ENCODE measurements around the gene GALNT7. TPM values are rescaled to one million over a fixed set of nuclear protein-coding genes. Genes with fewer than 3 reads are reported as not detected.

Gene GALNT7
- total RNA-seq, 1 experiment from 2014 or later = 28.9 TPM

GRCh38 chr4:173235050-173235449 is 66.4 kb downstream of the GALNT7 start:
- Histone ChIP-seq H3K27ac (ENCODE audit: low read length) (no peak overlapping the region), H3K4me2 (ENCODE audit: low read depth, low read length, poor library complexity, severe bottlenecking) (no peak overlapping the region), H3K27me3 (ENCODE audit: low read length) (no peaks in the 10 kb centered on the region), H3K9me3 (ENCODE audit: low read length) (no peaks in the 10 kb centered on the region), H3K4me1 (ENCODE audit: low read length) (peaks cover 45% of the 10 kb centered on the region), H2AFZ (ENCODE audit: low read length) (no peak overlapping the region), H4K20me1 (ENCODE audit: insufficient read depth, low read depth, low read length) (no peaks in the 10 kb centered on the region), H3K36me3 (ENCODE audit: insufficient read depth, low read length) (no peaks in the 10 kb centered on the region; the same call in 1 of the 2 replicates), H3K79me2 (ENCODE audit: low read length) (peaks cover 96% of the 10 kb centered on the region), H3K9ac (ENCODE audit: low read length) (no peak overlapping the region), H3K4me3 (ENCODE audit: low read length) (no peak overlapping the region), H3K9me2 (replicated peaks; ENCODE audit: insufficient read depth, low read length) (no peaks in the 10 kb centered on the region)
- no peak for DNase-seq

- Histone ChIP-seq H3K4me1 (ENCODE audit: low read length) (peaks cover 53% of the 10 kb centered on the region), H4K20me1 (ENCODE audit: insufficient read depth, low read depth, low read length) (no peaks in the 10 kb centered on the region), H3K4me3 (ENCODE audit: low read length) (no peak overlapping the region), H3K4me2 (ENCODE audit: low read depth, low read length, poor library complexity, severe bottlenecking) (peak overlapping the region; percentile 31), H3K79me2 (ENCODE audit: low read length) (peaks cover 97% of the 10 kb centered on the region), H2AFZ (ENCODE audit: low read length) (no peak overlapping the region), H3K9me3 (ENCODE audit: low read length) (no peaks in the 10 kb centered on the region), H3K27me3 (ENCODE audit: low read length) (no peaks in the 10 kb centered on the region), H3K27ac (ENCODE audit: low read length) (peak overlapping the region; percentile 51), H3K9me2 (replicated peaks; ENCODE audit: insufficient read depth, low read length) (no peaks in the 10 kb centered on the region), H3K9ac (ENCODE audit: low read length) (no peak overlapping the region), H3K36me3 (ENCODE audit: insufficient read depth, low read length) (no peaks in the 10 kb centered on the region; the same call in 1 of the 2 replicates)
- no peak for DNase-seq
Observed at GRCh38 chr4:173236301-173236700, 67.7 kb downstream of the GALNT7 start.

- Histone ChIP-seq H3K9me3 (ENCODE audit: low read length) (no peaks in the 10 kb centered on the region), H3K9ac (ENCODE audit: low read length) (peak overlapping the region; percentile 17; the same call in 1 of the 2 replicates), H3K4me3 (ENCODE audit: low read length) (no peak overlapping the region), H3K27ac (ENCODE audit: low read length) (peak overlapping the region; percentile 51), H3K79me2 (ENCODE audit: low read length) (peaks cover 97% of the 10 kb centered on the region), H3K4me1 (ENCODE audit: low read length) (peaks cover 62% of the 10 kb centered on the region), H3K9me2 (replicated peaks; ENCODE audit: insufficient read depth, low read length) (no peaks in the 10 kb centered on the region), H3K27me3 (ENCODE audit: low read length) (no peaks in the 10 kb centered on the region), H3K36me3 (ENCODE audit: insufficient read depth, low read length) (no peaks in the 10 kb centered on the region; the same call in 1 of the 2 replicates), H2AFZ (ENCODE audit: low read length) (no peak overlapping the region), H3K4me2 (ENCODE audit: low read depth, low read length, poor library complexity, severe bottlenecking) (peak overlapping the region; percentile 31), H4K20me1 (ENCODE audit: insufficient read depth, low read depth, low read length) (no peaks in the 10 kb centered on the region)
- DNase-seq = no peak
Observed at GRCh38 chr4:173237152-173237551, 68.5 kb downstream of the GALNT7 start.

- peak overlapping the region; percentile 31 for H3K4me2 ChIP-seq (ENCODE audit: low read depth, low read length, poor library complexity, severe bottlenecking)
- H2AFZ ChIP-seq (ENCODE audit: low read length) = no peak overlapping the region
- no peak overlapping the region for H3K9ac ChIP-seq (ENCODE audit: low read length)
- H3K36me3 ChIP-seq (ENCODE audit: insufficient read depth, low read length) = no peaks in the 10 kb centered on the region; the same call in 1 of the 2 replicates
- peaks cover 97% of the 10 kb centered on the region for H3K79me2 ChIP-seq (ENCODE audit: low read length)
- no peaks in the 10 kb centered on the region for H3K9me3 ChIP-seq (ENCODE audit: low read length)
- H4K20me1 ChIP-seq (ENCODE audit: insufficient read depth, low read depth, low read length) = no peaks in the 10 kb centered on the region
- DNase-seq = no peak
- H3K4me3 ChIP-seq (ENCODE audit: low read length) = no peak overlapping the region
- H3K4me1 ChIP-seq (ENCODE audit: low read length) = peaks cover 68% of the 10 kb centered on the region
- H3K27ac ChIP-seq (ENCODE audit: low read length) = peak overlapping the region; percentile 60
- H3K9me2 ChIP-seq (replicated peaks; ENCODE audit: insufficient read depth, low read length) = no peaks in the 10 kb centered on the region
- no peaks in the 10 kb centered on the region for H3K27me3 ChIP-seq (ENCODE audit: low read length)
Observed at GRCh38 chr4:173237762-173238161, 69.2 kb downstream of the GALNT7 start.

DNA sequence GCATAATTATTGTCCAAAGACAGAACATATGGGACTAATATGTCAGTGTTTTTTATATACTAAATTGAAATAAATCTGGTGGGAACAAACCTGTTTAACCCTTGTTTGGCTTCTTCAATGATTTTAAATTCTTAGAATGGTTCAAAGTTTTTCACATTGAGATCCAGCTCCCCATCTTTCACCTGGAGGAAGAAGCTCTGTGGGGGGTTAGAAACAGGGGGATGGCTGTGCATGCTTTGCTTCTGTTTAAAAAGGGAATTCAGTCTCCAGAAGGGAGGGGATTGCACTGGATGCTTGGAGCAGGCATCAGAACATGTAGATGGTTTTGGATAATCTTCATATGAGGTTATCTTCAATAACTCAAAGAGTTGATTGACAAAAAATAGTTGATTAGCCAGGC is 72.1 kb downstream of the GALNT7 start:
- Histone ChIP-seq H2AFZ (ENCODE audit: low read length) (no peak overlapping the region), H3K9me3 (ENCODE audit: low read length) (no peaks in the 10 kb centered on the region), H3K27me3 (ENCODE audit: low read length) (no peaks in the 10 kb centered on the region), H3K9ac (ENCODE audit: low read length) (no peak overlapping the region), H3K4me1 (ENCODE audit: low read length) (peaks cover 97% of the 10 kb centered on the region), H4K20me1 (ENCODE audit: insufficient read depth, low read depth, low read length) (no peaks in the 10 kb centered on the region), H3K4me2 (ENCODE audit: low read depth, low read length, poor library complexity, severe bottlenecking) (peak overlapping the region; percentile 13), H3K79me2 (ENCODE audit: low read length) (peaks cover 98% of the 10 kb centered on the region), H3K36me3 (ENCODE audit: insufficient read depth, low read length) (no peaks in the 10 kb centered on the region), H3K9me2 (replicated peaks; ENCODE audit: insufficient read depth, low read length) (no peaks in the 10 kb centered on the region), H3K27ac (ENCODE audit: low read length) (peak overlapping the region; percentile 99), H3K4me3 (ENCODE audit: low read length) (no peak overlapping the region)
- DNase-seq = no peak

DNA sequence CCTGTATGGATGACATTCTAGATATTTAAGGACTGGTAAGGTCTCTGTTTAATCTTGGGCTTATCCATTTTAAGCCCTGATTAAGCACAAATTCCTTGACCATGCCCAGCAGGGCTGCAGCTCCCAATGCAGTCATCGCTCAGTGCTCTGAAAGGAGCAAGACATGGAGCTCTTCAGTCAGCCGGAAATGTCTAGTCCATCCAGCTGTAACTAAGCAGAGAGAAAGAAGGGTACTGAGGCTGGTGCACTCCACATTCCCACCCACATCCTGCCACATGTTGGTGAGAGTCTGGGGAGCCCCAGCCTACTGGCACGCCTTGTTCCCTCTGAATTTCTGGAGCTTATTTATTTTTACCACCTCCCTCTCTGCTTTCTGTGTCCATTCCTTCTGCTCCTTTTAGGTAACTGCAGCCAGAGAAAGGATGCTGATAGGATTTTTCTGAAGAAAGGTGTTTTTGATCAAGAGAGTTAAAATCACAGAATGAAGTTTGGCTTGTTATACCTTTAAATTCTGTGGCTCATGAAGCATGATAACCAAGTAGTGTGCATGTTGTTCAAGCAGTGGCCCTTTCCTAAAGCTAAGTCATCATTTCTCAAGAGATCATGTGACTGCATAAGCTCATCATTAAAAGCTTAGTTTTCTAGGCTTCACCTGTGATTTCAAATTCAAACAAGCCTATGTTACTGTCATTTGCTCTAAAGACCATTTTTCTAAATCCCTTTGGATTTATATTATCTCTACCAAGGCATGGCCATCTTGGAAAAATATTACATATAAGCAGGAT is 74.0 kb downstream of the GALNT7 start:
- DNase-seq = no peak
- Histone ChIP-seq H3K4me1 (ENCODE audit: low read length) (peaks cover 95% of the 10 kb centered on the region), H3K9me3 (ENCODE audit: low read length) (no peaks in the 10 kb centered on the region)

GRCh38 chr4:173243321-173243720 is 74.7 kb downstream of the GALNT7 start:
- Histone ChIP-seq H3K79me2 (ENCODE audit: low read length) (peaks cover 89% of the 10 kb centered on the region), H3K9me2 (replicated peaks; ENCODE audit: insufficient read depth, low read length) (no peaks in the 10 kb centered on the region), H3K4me3 (ENCODE audit: low read length) (0 out of 2 replicates have a peak overlapping the region, but pooled peaks have one; percentile 11), H3K27ac (ENCODE audit: low read length) (peak overlapping the region; percentile 99), H4K20me1 (ENCODE audit: insufficient read depth, low read depth, low read length) (no peaks in the 10 kb centered on the region), H3K9me3 (ENCODE audit: low read length) (no peaks in the 10 kb centered on the region), H3K4me1 (ENCODE audit: low read length) (peaks cover 95% of the 10 kb centered on the region), H3K36me3 (ENCODE audit: insufficient read depth, low read length) (no peaks in the 10 kb centered on the region), H3K4me2 (ENCODE audit: low read depth, low read length, poor library complexity, severe bottlenecking) (peak overlapping the region; percentile 87), H3K27me3 (ENCODE audit: low read length) (no peaks in the 10 kb centered on the region), H3K9ac (ENCODE audit: low read length) (0 out of 2 replicates have a peak overlapping the region, but pooled peaks have one; percentile 11), H2AFZ (ENCODE audit: low read length) (no peak overlapping the region)
- no peak for DNase-seq

More for the DNA sequence above, 74.0 kb downstream of the GALNT7 start:
- H2AFZ ChIP-seq (ENCODE audit: low read length) = no peak overlapping the region
- no peaks in the 10 kb centered on the region for H3K27me3 ChIP-seq (ENCODE audit: low read length)
- peak overlapping the region; percentile 87 for H3K4me2 ChIP-seq (ENCODE audit: low read depth, low read length, poor library complexity, severe bottlenecking)
- peaks cover 89% of the 10 kb centered on the region for H3K79me2 ChIP-seq (ENCODE audit: low read length)
- H3K27ac ChIP-seq (ENCODE audit: low read length) = peak overlapping the region; percentile 99
- H3K36me3 ChIP-seq (ENCODE audit: insufficient read depth, low read length) = no peaks in the 10 kb centered on the region
- H4K20me1 ChIP-seq (ENCODE audit: insufficient read depth, low read depth, low read length) = no peaks in the 10 kb centered on the region
- H3K9me2 ChIP-seq (replicated peaks; ENCODE audit: insufficient read depth, low read length) = no peaks in the 10 kb centered on the region
- H3K4me3 ChIP-seq (ENCODE audit: low read length) = no peak overlapping the region
- H3K9ac ChIP-seq (ENCODE audit: low read length) = no peak overlapping the region

GRCh38 chr4:173243917-173244658 is 75.5 kb downstream of the GALNT7 start:
- H3K9me3 ChIP-seq (ENCODE audit: low read length) = no peaks in the 10 kb centered on the region
- peak overlapping the region; percentile 87 for H3K4me2 ChIP-seq (ENCODE audit: low read depth, low read length, poor library complexity, severe bottlenecking)
- 0 out of 2 replicates have a peak, but pooled peaks cover under 1% of the 10 kb centered on the region for H3K36me3 ChIP-seq (ENCODE audit: insufficient read depth, low read length)
- no peak overlapping the region for H2AFZ ChIP-seq (ENCODE audit: low read length)
- peak overlapping the region; percentile 99 for H3K27ac ChIP-seq (ENCODE audit: low read length)
- peak overlapping the region; percentile 38; the same call in 1 of the 2 replicates for H3K4me3 ChIP-seq (ENCODE audit: low read length)
- H3K79me2 ChIP-seq (ENCODE audit: low read length) = peaks cover 89% of the 10 kb centered on the region
- peaks cover 95% of the 10 kb centered on the region for H3K4me1 ChIP-seq (ENCODE audit: low read length)
- no peaks in the 10 kb centered on the region for H3K9me2 ChIP-seq (replicated peaks; ENCODE audit: insufficient read depth, low read length)
- no peak for DNase-seq
- H3K9ac ChIP-seq (ENCODE audit: low read length) = peak overlapping the region; percentile 43
- H3K27me3 ChIP-seq (ENCODE audit: low read length) = no peaks in the 10 kb centered on the region
- no peaks in the 10 kb centered on the region for H4K20me1 ChIP-seq (ENCODE audit: insufficient read depth, low read depth, low read length)

Data from Karpas-422 (cell line).